Thoracic aorta (tissue), 2 donors: ENCODE data around the gene PARP12. TPM values are rescaled to one million over a fixed set of nuclear protein-coding genes. Genes with fewer than 3 reads are reported as not detected.

Experiments
- ATAC-seq: fragments of 150-250 bp; one replicate; pipeline ENCODE4 v1.8.0; 2017; ENCODE audit warnings: low read depth; ENCODE audit not compliant: insufficient number of reproducible peaks, low FRiP score
- DNase-seq: peaks from one replicate; pipeline ENCODE4 v3.0.0-alpha.2; 2020; ENCODE audit warnings: low spot score
- H3K27ac ChIP-seq, 2 donors: fragments of 200-600 bp; sonication (generic); 1 replicate in 1 of 2; 2 replicates in 1 of 2; pipeline ENCODE4 v1.5.1; 2016; ENCODE audit warnings: mild to moderate bottlenecking in 2 of 2, moderate library complexity in 2 of 2
- H3K27me3 ChIP-seq: fragments of 200-600 bp; sonication (generic); replicated peaks from 2 replicates; pipeline ENCODE4 v1.6.0; 2016; ENCODE audit warnings: mild to moderate bottlenecking; ENCODE audit not compliant: insufficient read depth
- H3K36me3 ChIP-seq: fragments of 200-600 bp; sonication (generic); one replicate; pipeline ENCODE4 v1.5.1; 2016
- H3K4me1 ChIP-seq, 2 donors: fragments of 200-600 bp; sonication (generic); 1 replicate in 1 of 2; 2 replicates in 1 of 2; pipeline versions ENCODE4 v1.5.1 to v1.6.0; 2016; ENCODE audit warnings: low read depth in 2 of 2, mild to moderate bottlenecking in 1 of 2; ENCODE audit not compliant: control insufficient read depth in 1 of 2
- H3K4me3 ChIP-seq: fragments of 200-600 bp; sonication (generic); 2 replicates; pipeline ENCODE4 v1.5.1; 2016; ENCODE audit warnings: mild to moderate bottlenecking
- H3K9me3 ChIP-seq: fragments of 200-600 bp; sonication (generic); 2 replicates; pipeline ENCODE4 v1.5.1; 2016
- total RNA-seq, 2 donors: library from RNA; depleted of rRNA; stranded (reverse); fragments of >200 nt; gene quantifications; one replicate each; pipeline versions ENCODE4 v1.1.0 to v1.2.3, GENCODE V29; 2016
- TF ChIP-seq, protein P1 (sequence below): fragments of 200-600 bp; sonication (generic); IDR thresholded peaks from one replicate; pipeline ENCODE4 v1.5.1; 2019; ENCODE audit warnings: antibody characterized with exemption

The PARP12 gene
- total RNA-seq, 2 donors from 2014 or later = 51.6 to 53.1 TPM

DNA sequence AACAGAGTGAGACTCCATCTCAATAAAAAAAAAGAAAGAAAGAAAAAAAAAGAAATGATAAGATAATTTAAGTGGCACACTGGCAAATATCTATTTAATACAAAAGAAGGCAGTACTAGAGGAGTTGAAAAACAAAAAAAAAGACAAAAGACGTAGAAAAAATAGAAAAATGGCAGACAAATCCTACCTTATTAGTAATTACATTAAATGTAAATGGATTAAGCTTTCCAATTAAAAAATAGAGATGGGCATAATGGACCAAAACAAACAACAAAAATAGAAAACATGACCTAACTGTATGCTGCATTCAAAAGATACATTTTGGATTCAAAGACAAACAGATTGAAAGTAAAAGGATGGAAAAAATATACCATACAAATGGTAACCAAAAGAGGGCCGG, 5.3 kb upstream of the PARP12 start:
- Histone ChIP-seq H3K27me3 (no peaks in the 10 kb centered on the region), H3K4me1 (no peaks in the 10 kb centered on the region), H3K4me3 (no peak overlapping the region), H3K27ac (no peak overlapping the region), H3K36me3 (no peaks in the 10 kb centered on the region), H3K9me3 (peaks cover 16% of the 10 kb centered on the region)
- ATAC-seq (no peak), DNase-seq (no peak)
- TF ChIP-seq, protein P1, sequence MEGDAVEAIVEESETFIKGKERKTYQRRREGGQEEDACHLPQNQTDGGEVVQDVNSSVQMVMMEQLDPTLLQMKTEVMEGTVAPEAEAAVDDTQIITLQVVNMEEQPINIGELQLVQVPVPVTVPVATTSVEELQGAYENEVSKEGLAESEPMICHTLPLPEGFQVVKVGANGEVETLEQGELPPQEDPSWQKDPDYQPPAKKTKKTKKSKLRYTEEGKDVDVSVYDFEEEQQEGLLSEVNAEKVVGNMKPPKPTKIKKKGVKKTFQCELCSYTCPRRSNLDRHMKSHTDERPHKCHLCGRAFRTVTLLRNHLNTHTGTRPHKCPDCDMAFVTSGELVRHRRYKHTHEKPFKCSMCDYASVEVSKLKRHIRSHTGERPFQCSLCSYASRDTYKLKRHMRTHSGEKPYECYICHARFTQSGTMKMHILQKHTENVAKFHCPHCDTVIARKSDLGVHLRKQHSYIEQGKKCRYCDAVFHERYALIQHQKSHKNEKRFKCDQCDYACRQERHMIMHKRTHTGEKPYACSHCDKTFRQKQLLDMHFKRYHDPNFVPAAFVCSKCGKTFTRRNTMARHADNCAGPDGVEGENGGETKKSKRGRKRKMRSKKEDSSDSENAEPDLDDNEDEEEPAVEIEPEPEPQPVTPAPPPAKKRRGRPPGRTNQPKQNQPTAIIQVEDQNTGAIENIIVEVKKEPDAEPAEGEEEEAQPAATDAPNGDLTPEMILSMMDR = no peak

DNA sequence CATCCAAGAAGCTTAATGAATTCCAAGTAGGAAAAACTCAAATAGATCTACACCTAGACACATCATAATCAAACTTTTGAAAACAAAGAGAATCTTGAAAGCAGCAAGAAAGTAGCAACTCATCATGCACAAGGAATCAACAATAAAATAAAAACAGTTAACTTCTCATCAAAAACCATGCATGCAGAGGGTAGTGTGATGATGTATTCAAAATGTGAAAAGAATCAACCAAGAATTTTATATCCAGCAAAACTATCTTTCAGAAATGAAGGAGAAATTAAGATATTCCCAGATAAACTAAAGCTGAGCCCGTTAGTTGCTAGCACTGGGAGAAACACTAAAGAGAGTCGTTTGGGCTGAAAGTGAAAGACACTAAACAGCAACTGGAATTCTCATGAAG, 4.3 kb upstream of the PARP12 start:
- Histone ChIP-seq H3K27ac (no peak overlapping the region), H3K4me3 (no peak overlapping the region), H3K36me3 (no peaks in the 10 kb centered on the region), H3K9me3 (peaks cover 16% of the 10 kb centered on the region), H3K27me3 (no peaks in the 10 kb centered on the region), H3K4me1 (no peaks in the 10 kb centered on the region)
- DNase-seq (no peak), ATAC-seq (no peak)
- TF ChIP-seq, protein P1 = no peak

DNA sequence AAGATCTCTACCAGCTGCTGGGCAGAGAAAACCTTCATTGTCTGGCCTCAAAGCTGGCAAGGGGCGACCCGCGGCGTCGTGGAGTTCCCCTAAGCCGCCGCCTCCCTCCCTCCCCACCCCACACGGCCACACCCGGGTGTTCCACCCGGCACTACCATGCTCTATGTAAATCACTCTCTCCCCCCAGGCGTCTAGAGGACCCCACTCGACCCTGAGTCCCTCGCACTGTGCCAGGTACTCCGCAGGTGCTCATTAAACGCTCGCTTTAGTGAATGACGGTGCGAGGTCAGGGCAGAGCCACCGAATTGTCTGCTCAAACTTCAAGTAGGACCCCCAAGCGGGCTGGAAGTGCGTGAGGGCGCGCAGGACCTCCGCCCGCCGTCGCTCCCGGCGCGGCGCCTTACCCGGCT, 628 bp downstream of the PARP12 start:
- peak overlapping the region; percentile 90 for H3K4me3 ChIP-seq
- peak overlapping the region; percentile 88 to 92 for H3K27ac ChIP-seq
- H3K4me1 ChIP-seq = peaks cover 23 to 40% of the 10 kb centered on the region in 2 donors
- H3K36me3 ChIP-seq = no peaks in the 10 kb centered on the region
- H3K9me3 ChIP-seq = peaks cover 8% of the 10 kb centered on the region
- DNase-seq (no peak), ATAC-seq (no peak)
- TF ChIP-seq, protein P1 = no peak
- no peaks in the 10 kb centered on the region for H3K27me3 ChIP-seq

GRCh38 chr7:140061607-140061930, 1.2 kb downstream of the PARP12 start:
- no peak for ATAC-seq
- peaks cover 23 to 40% of the 10 kb centered on the region in 2 donors for H3K4me1 ChIP-seq

GRCh38 chr7:140060788-140061606, 1.8 kb downstream of the PARP12 start:
- peak overlapping the region; percentile 90 for H3K4me3 ChIP-seq
- H3K4me1 ChIP-seq = peaks cover 23 to 40% of the 10 kb centered on the region in 2 donors
- H3K27me3 ChIP-seq = no peaks in the 10 kb centered on the region
- TF ChIP-seq, protein P1 = no peak
- DNase-seq (no peak), ATAC-seq (no peak)
- peak overlapping the region; percentile 7 to 88 for H3K27ac ChIP-seq
- H3K36me3 ChIP-seq = no peaks in the 10 kb centered on the region
- H3K9me3 ChIP-seq = no peaks in the 10 kb centered on the region

More at GRCh38 chr7:140061607-140061930, 1.2 kb downstream of the PARP12 start:
- DNase-seq = no peak
- Histone ChIP-seq H3K4me3 (peak overlapping the region; percentile 90), H3K9me3 (peaks cover 2% of the 10 kb centered on the region), H3K27ac (peak overlapping the region; percentile 88 to 92), H3K36me3 (no peaks in the 10 kb centered on the region), H3K27me3 (no peaks in the 10 kb centered on the region)
- TF ChIP-seq, protein P1 = no peak
